GM21619 (cell line): ENCODE data around the gene SMIM3.

Experiments
- ATAC-seq: cut with Tn5 transposase; IDR thresholded peaks from one replicate; pipeline ENCODE4 v1.9.1; 2021; ENCODE audit not compliant: unreplicated experiment

The SMIM3 gene

GRCh38 chr5:150765011-150765798 is 13.4 kb upstream of the SMIM3 start:
- ATAC-seq, result no peak

GRCh38 chr5:150765799-150766169 is 12.8 kb upstream of the SMIM3 start:
- no peak for ATAC-seq

GRCh38 chr5:150766251-150766650 is 12.3 kb upstream of the SMIM3 start:
- no peak for ATAC-seq

- ATAC-seq, result no peak
Observed at GRCh38 chr5:150771034-150771795, 7.3 kb upstream of the SMIM3 start.

- ATAC-seq, result no peak
Observed at GRCh38 chr5:150774145-150774544, 4.4 kb upstream of the SMIM3 start.

GRCh38 chr5:150777685-150778084 is 872 bp upstream of the SMIM3 start:
- ATAC-seq, result no peak

- no peak for ATAC-seq
Observed at GRCh38 chr5:150778088-150778516, 455 bp upstream of the SMIM3 start.

GRCh38 chr5:150779397-150780186 is 1.0 kb downstream of the SMIM3 start:
- ATAC-seq, result no peak

- peak; percentile 57 for ATAC-seq
Observed at GRCh38 chr5:150780187-150780692, 1.7 kb downstream of the SMIM3 start.

GRCh38 chr5:150780816-150781221 is 2.3 kb downstream of the SMIM3 start:
- no peak for ATAC-seq

GRCh38 chr5:150781706-150782614 is 3.4 kb downstream of the SMIM3 start:
- ATAC-seq, result no peak

- no peak for ATAC-seq
Observed at GRCh38 chr5:150782850-150783249, 4.3 kb downstream of the SMIM3 start.

GRCh38 chr5:150783422-150783928 is 4.9 kb downstream of the SMIM3 start:
- ATAC-seq, result peak; percentile 35

GRCh38 chr5:150785950-150786349 is 7.4 kb downstream of the SMIM3 start:
- ATAC-seq, result no peak

- ATAC-seq, result no peak
Observed at GRCh38 chr5:150786876-150787275, 8.3 kb downstream of the SMIM3 start.

- no peak for ATAC-seq
Observed at GRCh38 chr5:150787656-150788055, 9.1 kb downstream of the SMIM3 start.

- ATAC-seq, result no peak
Observed at GRCh38 chr5:150788977-150789376, 10.4 kb downstream of the SMIM3 start.

- no peak for ATAC-seq
Observed at GRCh38 chr5:150789450-150789849, 10.9 kb downstream of the SMIM3 start.

- peak; percentile 97 for ATAC-seq
Observed at GRCh38 chr5:150789943-150790611, 11.5 kb downstream of the SMIM3 start.
